NCI-H748 (cell line): ENCODE results near the gene PRKAR2B.
"Not testable (repeated sequence)": the region's sequence is repeated elsewhere in the genome, so short reads cannot be mapped to it uniquely, and the experiment has no call there.

Experiments used
- DNase-seq: peaks from one replicate; lab custom pipeline; 2025; ENCODE audit not compliant: unreplicated experiment; lab: John Stamatoyannopoulos, UW

Gene PRKAR2B

DNA sequence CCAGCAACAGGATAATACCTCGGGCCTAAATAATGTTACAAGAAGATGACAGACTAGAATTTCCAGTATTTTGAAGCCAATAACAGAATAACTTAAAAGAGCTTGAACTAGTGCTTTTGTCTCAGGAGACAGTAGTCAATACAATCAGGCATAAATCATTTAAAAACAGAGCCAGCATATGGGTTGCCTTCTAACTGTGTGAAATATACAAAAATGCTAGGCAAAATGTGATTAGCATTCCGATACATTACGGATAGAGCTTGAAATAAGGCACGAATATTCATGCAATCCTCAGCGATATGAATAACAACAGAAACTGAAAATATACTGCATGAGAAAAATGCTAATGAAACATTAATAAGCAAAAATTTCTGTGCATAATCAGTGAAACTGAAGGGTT lies 18.3 kb upstream of the PRKAR2B start:
- no peak for DNase-seq

- DNase-seq = no peak
These were observed 17.3 kb upstream of the PRKAR2B start for GRCh38 chr7:107027208-107027607.

GRCh38 chr7:107029061-107029763 lies 15.3 kb upstream of the PRKAR2B start:
- DNase-seq = no peak

DNA sequence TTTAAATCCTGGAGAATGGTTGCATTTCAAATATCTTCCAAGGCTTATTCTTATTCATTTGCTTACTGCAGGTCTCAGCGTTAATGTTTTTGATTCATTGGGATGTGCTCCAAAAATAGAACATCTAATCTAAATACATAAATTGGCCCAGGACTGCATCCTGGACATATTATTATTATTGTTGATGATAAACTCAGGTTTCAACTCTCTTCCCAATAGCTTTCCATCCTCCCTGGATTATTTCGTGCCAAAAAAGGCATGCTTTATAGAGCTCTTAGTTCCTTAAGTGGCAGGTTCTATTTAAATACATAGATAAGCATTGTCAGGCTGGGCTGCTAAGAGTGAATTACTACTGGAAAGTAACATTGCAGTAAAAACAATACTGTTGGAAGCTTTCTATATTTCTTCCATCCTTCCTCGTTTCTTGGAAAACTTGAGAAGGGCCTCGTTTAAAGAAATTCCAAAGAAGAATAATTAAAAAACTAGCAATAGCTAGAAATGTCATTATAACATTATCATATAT lies 14.7 kb upstream of the PRKAR2B start:
- DNase-seq = no peak

GRCh38 chr7:107032050-107032449 lies 12.5 kb upstream of the PRKAR2B start:
- DNase-seq = no peak

GRCh38 chr7:107032720-107033438 lies 11.6 kb upstream of the PRKAR2B start:
- no peak for DNase-seq

DNA sequence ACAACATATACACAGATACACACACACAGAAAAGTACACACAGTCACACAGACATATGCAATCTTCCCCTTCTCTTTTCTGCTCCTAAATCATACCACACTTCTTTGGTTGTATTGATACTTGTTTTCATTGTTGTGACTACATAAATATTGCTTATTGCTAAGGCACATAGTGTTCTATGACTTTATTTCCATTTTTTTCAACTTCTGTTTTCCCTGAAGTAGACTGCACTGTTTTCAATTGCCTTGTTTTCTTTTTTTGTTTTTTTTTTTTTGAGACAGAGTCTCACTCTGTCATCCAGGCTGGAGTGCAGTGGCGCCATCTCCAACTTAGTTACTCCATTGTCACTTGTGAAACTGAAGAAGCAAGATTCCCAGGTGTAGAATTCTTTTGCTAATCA lies 10.0 kb upstream of the PRKAR2B start:
- no peak for DNase-seq

DNA sequence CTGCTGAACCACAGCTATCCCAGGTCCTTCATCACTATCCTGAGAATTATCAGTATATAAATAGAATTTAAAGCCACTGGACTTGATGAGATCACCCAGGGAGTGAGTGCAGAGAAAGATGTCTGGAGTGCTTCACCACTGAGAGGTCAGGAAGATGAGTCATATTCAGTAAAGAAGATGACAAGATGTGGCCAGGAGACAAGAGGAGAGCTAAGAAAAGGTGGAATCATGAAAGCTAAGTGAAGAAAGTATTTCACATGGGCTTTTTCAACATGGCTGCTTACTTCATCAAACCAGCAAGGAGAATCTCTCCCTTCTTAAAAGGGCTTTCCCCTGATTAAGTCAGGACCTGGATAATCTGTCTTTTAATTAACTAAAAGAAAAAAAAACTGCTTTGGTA lies 9.1 kb upstream of the PRKAR2B start:
- DNase-seq = no peak

- no peak for DNase-seq
These were observed 8.0 kb upstream of the PRKAR2B start for GRCh38 chr7:107036535-107036934.

GRCh38 chr7:107037717-107038603 lies 6.5 kb upstream of the PRKAR2B start:
- DNase-seq = no peak

- DNase-seq = no peak
These were observed 5.2 kb upstream of the PRKAR2B start for GRCh38 chr7:107039199-107039900.

DNA sequence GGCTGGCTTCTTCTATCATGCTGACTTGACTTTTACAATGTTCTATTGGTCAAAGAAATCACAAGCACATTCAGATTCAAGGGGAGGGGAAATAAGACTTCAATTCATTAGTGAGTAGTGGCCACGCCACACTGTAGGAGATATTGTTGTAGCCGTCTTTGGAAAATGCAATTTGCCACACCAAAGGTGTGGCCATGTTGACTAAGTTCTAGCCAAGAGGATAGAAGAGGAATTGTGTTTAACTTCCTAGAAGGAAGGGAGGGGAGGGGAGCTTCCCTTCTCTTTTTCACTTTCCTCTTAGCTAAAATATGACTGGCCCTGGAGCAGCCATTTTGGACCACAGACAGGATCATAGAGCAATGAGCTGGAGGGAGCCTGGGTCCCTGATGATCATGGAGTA lies 3.4 kb upstream of the PRKAR2B start:
- no peak for DNase-seq

DNA sequence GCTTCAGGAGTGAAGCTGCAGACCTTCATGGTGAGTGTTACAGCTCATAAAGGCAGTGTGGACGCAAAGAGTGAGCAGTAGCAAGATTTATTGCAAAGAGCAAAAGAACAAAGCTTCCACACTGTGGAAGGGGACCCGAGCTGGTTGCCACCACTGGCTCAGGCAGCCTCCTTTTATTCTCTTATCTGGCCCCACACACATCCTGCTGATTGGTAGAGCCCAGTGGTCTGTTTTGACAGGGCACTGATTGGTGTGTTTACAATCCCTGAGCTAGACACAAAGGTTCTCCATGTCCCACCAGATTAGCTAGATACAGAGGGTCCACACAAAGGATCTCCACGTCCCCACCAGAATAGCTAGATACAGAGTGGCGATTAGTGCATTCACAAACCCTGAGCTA lies 2.7 kb upstream of the PRKAR2B start:
- not testable (repeated sequence) for DNase-seq

DNA sequence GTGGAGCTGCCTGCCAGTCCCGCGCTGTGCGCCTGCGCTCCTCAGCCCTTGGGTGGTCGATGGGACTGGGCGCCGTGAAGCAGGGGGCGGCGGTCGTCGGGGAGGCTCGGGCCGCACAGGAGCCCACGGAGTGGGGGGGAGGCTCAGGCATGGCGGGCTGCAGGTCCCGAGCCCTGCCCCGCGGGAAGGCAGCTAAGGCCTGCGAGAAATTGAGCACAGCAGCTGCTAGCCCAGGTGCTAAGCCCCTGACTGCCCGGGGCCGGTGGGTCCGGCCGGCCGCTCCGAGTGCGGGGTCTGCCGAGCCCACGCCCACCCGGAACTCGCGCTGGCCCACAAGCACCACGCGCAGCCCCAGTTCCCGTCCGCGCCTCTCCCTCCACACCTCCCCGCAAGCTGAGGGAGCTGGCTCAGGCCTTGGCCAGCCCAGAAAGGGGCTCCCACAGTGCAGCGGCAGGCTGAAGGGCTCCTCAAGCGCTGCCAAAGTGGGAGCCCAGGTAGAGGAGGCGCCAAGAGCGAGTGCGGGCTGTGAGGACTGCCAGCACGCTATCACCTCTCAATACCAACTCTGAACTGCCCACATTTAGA lies 2.1 kb upstream of the PRKAR2B start:
- DNase-seq = not testable (repeated sequence)

GRCh38 chr7:107043491-107043890 lies 1.0 kb upstream of the PRKAR2B start:
- DNase-seq = no peak

DNA sequence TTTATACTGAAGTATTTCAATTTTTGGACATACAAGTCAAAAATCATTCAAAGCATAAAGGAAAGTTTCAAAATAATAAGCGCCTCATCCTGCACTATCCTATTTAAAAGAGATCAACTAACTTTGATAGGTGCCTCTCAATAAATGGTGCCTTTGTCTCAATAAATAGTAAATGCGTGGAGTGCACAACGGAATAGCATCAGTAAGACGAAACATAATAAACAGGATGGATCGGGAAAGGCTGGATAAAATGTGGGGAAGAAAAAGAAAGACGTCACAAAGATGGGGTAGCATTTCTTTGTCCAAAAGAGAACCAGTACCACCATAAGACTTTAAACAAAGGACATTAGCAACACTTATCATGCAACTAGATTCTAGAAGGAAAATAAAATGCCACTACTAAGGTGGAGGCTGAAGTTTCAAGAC lies 571 bp upstream of the PRKAR2B start:
- DNase-seq = peak; percentile 60

- peak; percentile 47 for DNase-seq
These were observed 873 bp downstream of the PRKAR2B start for GRCh38 chr7:107045195-107045960.

- peak; percentile 20 for DNase-seq
These were observed 1.5 kb downstream of the PRKAR2B start for GRCh38 chr7:107045980-107046379.

- no peak for DNase-seq
These were observed 2.2 kb downstream of the PRKAR2B start for GRCh38 chr7:107046491-107047259.
